H9 (cell line): ENCODE results near the gene MAGI3. TPM values are rescaled to one million over a fixed set of nuclear protein-coding genes. Genes with fewer than 3 reads are reported as not detected.

Experiments
- DNase-seq: peaks from one replicate; pipeline ENCODE4 v3.0.0-alpha.2; 2017
- H2AFZ ChIP-seq: one replicate; pipeline ENCODE4 v1.6.1; 2013; ENCODE audit warnings: mild to moderate bottlenecking, low read length, control low read depth, moderate library complexity
- H2AK5ac ChIP-seq: 2 replicates; pipeline ENCODE4 v1.6.1; 2013; ENCODE audit warnings: low read length, control low read depth, mixed read lengths; ENCODE audit not compliant: insufficient read length
- H2BK120ac ChIP-seq: one replicate; pipeline ENCODE4 v1.6.1; 2013; ENCODE audit warnings: low read depth, mild to moderate bottlenecking, low read length, control low read depth, inconsistent platforms; ENCODE audit not compliant: poor library complexity, severe bottlenecking
- H2BK12ac ChIP-seq: 2 replicates; pipeline ENCODE4 v1.6.1; 2013; ENCODE audit warnings: low read length, control low read depth, mixed read lengths, low read depth; ENCODE audit not compliant: insufficient read length
- H2BK15ac ChIP-seq: 2 replicates; pipeline ENCODE4 v1.6.1; 2013; ENCODE audit warnings: low read depth, low read length, control low read depth
- H2BK20ac ChIP-seq: one replicate; pipeline ENCODE4 v1.6.1; 2013; ENCODE audit warnings: low read depth, mild to moderate bottlenecking, low read length, control low read depth, inconsistent platforms; ENCODE audit not compliant: poor library complexity, severe bottlenecking
- H2BK5ac ChIP-seq: 2 replicates; pipeline ENCODE4 v1.6.1; 2013; ENCODE audit warnings: low read length, control low read depth, mixed read lengths; ENCODE audit not compliant: insufficient read length
- H3K14ac ChIP-seq: 2 replicates; pipeline ENCODE4 v1.6.1; 2013; ENCODE audit warnings: low read length, control low read depth; ENCODE audit not compliant: insufficient read depth
- H3K18ac ChIP-seq: 2 replicates; pipeline ENCODE4 v1.6.1; 2013; ENCODE audit warnings: low read depth, mild to moderate bottlenecking, mixed read lengths, low read length, control low read depth; ENCODE audit not compliant: insufficient read length
- H3K23ac ChIP-seq: 2 replicates; pipeline ENCODE4 v1.6.1; 2013; ENCODE audit warnings: low read length, control low read depth, mixed read lengths, low read depth; ENCODE audit not compliant: insufficient read length
- H3K23me2 ChIP-seq: 2 replicates; pipeline ENCODE4 v1.6.1; 2013; ENCODE audit warnings: low read depth, mild to moderate bottlenecking, mixed read lengths, low read length, control low read depth; ENCODE audit not compliant: insufficient read length, poor library complexity, severe bottlenecking
- H3K27ac ChIP-seq: 2 replicates; pipeline ENCODE4 v1.5.1; 2013; ENCODE audit warnings: low read length, control low read depth, mixed read lengths, low read depth; ENCODE audit not compliant: insufficient read length
- H3K27me3 ChIP-seq: 2 replicates; pipeline ENCODE4 v1.6.1; 2013; ENCODE audit warnings: low read length, control low read depth, inconsistent platforms; ENCODE audit not compliant: insufficient read depth
- H3K4ac ChIP-seq: 2 replicates; pipeline ENCODE4 v1.6.1; 2013; ENCODE audit warnings: low read depth, mild to moderate bottlenecking, control low read depth, inconsistent platforms, low read length, moderate library complexity
- H3K4me1 ChIP-seq: 2 replicates; pipeline ENCODE4 v1.6.1; 2013; ENCODE audit warnings: low read length, control low read depth, inconsistent platforms; ENCODE audit not compliant: insufficient read depth
- H3K4me2 ChIP-seq: 2 replicates; pipeline ENCODE4 v1.6.1; 2013; ENCODE audit warnings: low read length, control low read depth, mixed read lengths; ENCODE audit not compliant: insufficient read length, insufficient read depth
- H3K56ac ChIP-seq: 2 replicates; pipeline ENCODE4 v1.6.1; 2013; ENCODE audit warnings: low read depth, mild to moderate bottlenecking, mixed read lengths, low read length, control low read depth; ENCODE audit not compliant: insufficient read length
- H3K79me1 ChIP-seq: 2 replicates; pipeline ENCODE4 v1.6.1; 2013; ENCODE audit warnings: low read depth, mild to moderate bottlenecking, moderate library complexity, low read length, control low read depth, inconsistent platforms; ENCODE audit not compliant: insufficient read depth, poor library complexity, severe bottlenecking
- H3K79me2 ChIP-seq: 2 replicates; pipeline ENCODE4 v1.6.1; 2013; ENCODE audit warnings: low read length, control low read depth, inconsistent platforms; ENCODE audit not compliant: insufficient read depth
- H3K9ac ChIP-seq: 2 replicates; pipeline ENCODE4 v1.6.1; 2013; ENCODE audit warnings: low read length, control low read depth, mixed read lengths; ENCODE audit not compliant: insufficient read length; ENCODE audit errors: extremely low read depth
- H3K9me3 ChIP-seq: one replicate; pipeline ENCODE4 v1.6.1; 2013; ENCODE audit warnings: low read depth, low read length, inconsistent platforms; ENCODE audit not compliant: control insufficient read depth
- H3T11ph ChIP-seq: one replicate; pipeline ENCODE4 v1.6.1; 2013; ENCODE audit warnings: mild to moderate bottlenecking, low read length, control low read depth, inconsistent platforms
- H4K20me1 ChIP-seq: one replicate; pipeline ENCODE4 v1.6.1; 2013; ENCODE audit not compliant: control insufficient read depth, insufficient read length, insufficient read depth
- H4K5ac ChIP-seq: 2 replicates; pipeline ENCODE4 v1.6.1; 2013; ENCODE audit warnings: low read depth, mild to moderate bottlenecking, mixed read lengths, low read length, control low read depth; ENCODE audit not compliant: insufficient read length
- H4K8ac ChIP-seq: replicated peaks from 2 replicates; pipeline ENCODE4 v1.6.1; 2013; ENCODE audit warnings: low read length, control low read depth, mixed read lengths, low read depth; ENCODE audit not compliant: insufficient read length
- H4K91ac ChIP-seq: 2 replicates; pipeline ENCODE4 v1.6.1; 2013; ENCODE audit warnings: low read depth, mild to moderate bottlenecking, moderate library complexity, mixed read lengths, low read length, control low read depth; ENCODE audit not compliant: insufficient read length
- H3K27ac Mint-ChIP-seq, 3 experiments: 2 replicates in 2 of 3; 3 replicates in 1 of 3; pipeline ENCODE4 v1.8.0; 2020 to 2021; ENCODE audit warnings: mixed read lengths in 3 of 3, mild to moderate bottlenecking in 1 of 3, moderate library complexity in 1 of 3
- H3K27me3 Mint-ChIP-seq: 2 replicates; pipeline ENCODE4 v1.8.0; 2021; ENCODE audit warnings: low read depth, mild to moderate bottlenecking, moderate library complexity, mixed read lengths
- H3K36me3 Mint-ChIP-seq, 3 experiments: 2 replicates in 2 of 3; 3 replicates in 1 of 3; pipeline ENCODE4 v1.8.0; 2020 to 2021; ENCODE audit warnings: low read depth in 3 of 3, mixed read lengths in 3 of 3; ENCODE audit not compliant: insufficient read depth in 1 of 3
- H3K4me1 Mint-ChIP-seq, 2 experiments: 2 replicates each; pipeline ENCODE4 v1.8.0; 2020; ENCODE audit warnings: mixed read lengths in 2 of 2
- H3K4me3 Mint-ChIP-seq, 2 experiments: 2 replicates in 1 of 2; 3 replicates in 1 of 2; pipeline ENCODE4 v1.8.0; 2020 to 2021; ENCODE audit warnings: mild to moderate bottlenecking in 2 of 2, mixed read lengths in 2 of 2, moderate library complexity in 1 of 2
- H3K9me3 Mint-ChIP-seq, 2 experiments: 2 replicates in 1 of 2; 3 replicates in 1 of 2; pipeline ENCODE4 v1.8.0; 2020; ENCODE audit warnings: mild to moderate bottlenecking in 2 of 2, mixed read lengths in 2 of 2, moderate library complexity in 1 of 2
- CTCF ChIP-seq: fragments of 200-600 bp; sonication (generic); conservative IDR thresholded peaks from 3 replicates; pipeline ENCODE4 v1.8.0; 2021; ENCODE audit warnings: antibody characterized with exemption, mild to moderate bottlenecking
- WGBS: extraction: QIAGEN DNeasy Blood & Tissue Kit; methylation state at CpG from one replicate; pipeline ENCODE4 v1.1.7; 2013; ENCODE audit warnings: missing lambda C conversion rate, low lambda C conversion rate, mixed read lengths; ENCODE audit not compliant: insufficient read length; ENCODE audit errors: extremely low coverage; 5-methylcytosine and 5-hydroxymethylcytosine counted together
- total RNA-seq: library from RNA; stranded (reverse); gene quantifications from 2 replicates; pipeline ENCODE4 v1.2.1, GENCODE V29; 2021

MAGI3 gene
- total RNA-seq, 1 experiment from 2014 or later: 8.2 TPM

GRCh38 chr1:113511269-113511668, 121.0 kb downstream of the MAGI3 start:
- no peak overlapping the region for H2BK5ac ChIP-seq
- no peak overlapping the region for H3K4me2 ChIP-seq
- H3K27me3 ChIP-seq: no peaks in the 10 kb centered on the region
- Mint-ChIP-seq H3K4me3 (no peak overlapping the region), H3K27me3 (no peaks in the 10 kb centered on the region), H3K4me1 (peaks cover 7% of the 10 kb centered on the region in 2 experiments; a peak in 3 of 4 replicates), H3K9me3 (peaks cover 8 to 19% of the 10 kb centered on the region in 2 experiments; a peak in 4 of 5 replicates), H3K36me3 (peaks cover 6 to 11% (median 7%) of the 10 kb centered on the region in 3 experiments; a peak in 5 of 7 replicates), H3K27ac (no peak overlapping the region)
- no peak overlapping the region for H3K27ac ChIP-seq
- H4K91ac ChIP-seq: no peak overlapping the region
- H4K20me1 ChIP-seq: no peaks in the 10 kb centered on the region
- no peak overlapping the region for H3K4ac ChIP-seq
- no peak overlapping the region for H2BK20ac ChIP-seq
- H3K14ac ChIP-seq: no peak overlapping the region
- H2AK5ac ChIP-seq: no peak overlapping the region
- no peak overlapping the region for H2BK12ac ChIP-seq
- TF ChIP-seq CTCF: no peak
- H3K4me1 ChIP-seq: no peaks in the 10 kb centered on the region
- H3K9ac ChIP-seq: no peak overlapping the region
- no peaks in the 10 kb centered on the region for H3K23me2 ChIP-seq
- no peak overlapping the region for H2BK120ac ChIP-seq
- no peaks in the 10 kb centered on the region for H3K79me2 ChIP-seq
- no peak overlapping the region for H2AFZ ChIP-seq
- no peak overlapping the region for H2BK15ac ChIP-seq
- no peaks in the 10 kb centered on the region for H3K79me1 ChIP-seq
- no peak overlapping the region for H3T11ph ChIP-seq
- no CpG with 5 or more reads among the region's 2 CpGs for WGBS
- no peak for DNase-seq
- no peak overlapping the region for H3K23ac ChIP-seq
- no peak overlapping the region for H3K56ac ChIP-seq
- no peaks in the 10 kb centered on the region for H3K9me3 ChIP-seq
- H4K5ac ChIP-seq: no peak overlapping the region
- H3K18ac ChIP-seq: no peak overlapping the region
- no peak overlapping the region for H4K8ac ChIP-seq
